Karpas-422 (cell line): ENCODE results near the gene NT5C3A. TPM values are rescaled to one million over a fixed set of nuclear protein-coding genes. Genes with fewer than 3 reads are reported as not detected.

ENCODE experiments used
- DNase-seq: peaks from one replicate; pipeline ENCODE4 v3.0.0-alpha.2; 2015
- H2AFZ ChIP-seq: fragments of 200-600 bp; sonication (generic); 2 replicates; pipeline ENCODE4 v1.6.1; 2014; ENCODE audit warnings: antibody characterized with exemption, low read length, mixed read lengths
- H3K27ac ChIP-seq: fragments of 200-600 bp; sonication (generic); 2 replicates; pipeline ENCODE4 v1.5.1; 2014; ENCODE audit warnings: mild to moderate bottlenecking, low read length, moderate library complexity
- H3K27me3 ChIP-seq: fragments of 200-600 bp; sonication (generic); 2 replicates; pipeline ENCODE4 v1.6.1; 2014; ENCODE audit warnings: low read length, mixed read lengths
- H3K36me3 ChIP-seq: fragments of 200-600 bp; sonication (generic); 2 replicates; pipeline ENCODE4 v1.6.1; 2014; ENCODE audit warnings: low read length, mixed read lengths; ENCODE audit not compliant: insufficient read depth
- H3K4me1 ChIP-seq: fragments of 200-600 bp; sonication (generic); 2 replicates; pipeline ENCODE4 v1.6.1; 2014; ENCODE audit warnings: mild to moderate bottlenecking, low read length, mixed read lengths
- H3K4me2 ChIP-seq: fragments of 200-600 bp; sonication (generic); 2 replicates; pipeline ENCODE4 v1.6.1; 2014; ENCODE audit warnings: low read length, low read depth, mild to moderate bottlenecking; ENCODE audit not compliant: poor library complexity, severe bottlenecking
- H3K4me3 ChIP-seq: fragments of 200-600 bp; sonication (generic); 2 replicates; pipeline ENCODE4 v1.5.1; 2014; ENCODE audit warnings: mild to moderate bottlenecking, antibody characterized with exemption, low read length, mixed read lengths
- H3K79me2 ChIP-seq: fragments of 200-600 bp; sonication (generic); 2 replicates; pipeline ENCODE4 v1.6.1; 2014; ENCODE audit warnings: mild to moderate bottlenecking, low read length, mixed read lengths
- H3K9ac ChIP-seq: fragments of 200-600 bp; sonication (generic); 2 replicates; pipeline ENCODE4 v1.6.0; 2014; ENCODE audit warnings: low read length
- H3K9me2 ChIP-seq: fragments of 200-600 bp; sonication (generic), shearing (Covaris generic); replicated peaks from 2 replicates; pipeline ENCODE4 v1.6.0; 2014; ENCODE audit warnings: mild to moderate bottlenecking, low read length, moderate library complexity; ENCODE audit not compliant: insufficient read depth
- H3K9me3 ChIP-seq: fragments of 300-700, 200-600 bp; sonication (generic); 2 replicates; pipeline ENCODE4 v1.6.1; 2014; ENCODE audit warnings: low read length, mixed read lengths
- H4K20me1 ChIP-seq: fragments of 200-600 bp; sonication (generic); 2 replicates; pipeline ENCODE4 v1.6.1; 2014; ENCODE audit warnings: mild to moderate bottlenecking, antibody characterized with exemption, low read length, low read depth; ENCODE audit not compliant: insufficient read depth
- total RNA-seq: library from RNA; depleted of rRNA; stranded (reverse); fragments of >200 nt; shearing (Covaris generic); gene quantifications from 2 replicates; pipeline ENCODE4 v1.2.3, GENCODE V29; 2014; ENCODE audit warnings: low replicate concordance

The NT5C3A gene
- total RNA-seq, 1 experiment from 2014 or later: 48.7 TPM

DNA sequence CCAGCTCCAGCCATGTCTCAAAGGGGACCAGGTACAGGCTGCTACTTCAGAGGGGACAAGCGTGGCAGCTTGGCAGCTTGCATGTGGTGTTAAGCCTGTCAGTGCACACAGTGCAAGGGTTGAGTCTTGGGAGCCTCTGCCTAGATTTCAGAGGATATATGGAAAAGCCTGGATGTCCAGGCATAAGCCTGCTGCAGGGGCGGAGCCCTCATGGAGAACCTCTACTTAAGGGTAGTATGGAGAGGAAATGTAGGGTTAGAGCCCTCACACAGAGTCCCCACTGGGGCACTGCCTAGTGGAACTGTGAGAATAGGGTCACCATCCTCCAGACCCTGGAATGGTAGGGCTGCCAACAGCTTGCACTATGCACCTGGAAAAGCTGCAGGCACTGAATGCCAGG is 7.7 kb upstream of the NT5C3A start:
- H3K27me3 ChIP-seq: peaks cover 4% of the 10 kb centered on the region; the same call in 1 of the 2 replicates
- H3K9me2 ChIP-seq: no peaks in the 10 kb centered on the region
- no peaks in the 10 kb centered on the region for H3K36me3 ChIP-seq
- H3K79me2 ChIP-seq: no peaks in the 10 kb centered on the region
- no peak overlapping the region for H3K9ac ChIP-seq
- no peak overlapping the region for H2AFZ ChIP-seq
- 0 out of 2 replicates have a peak, but pooled peaks cover 6% of the 10 kb centered on the region for H3K9me3 ChIP-seq
- no peak for DNase-seq
- H3K4me1 ChIP-seq: no peaks in the 10 kb centered on the region; the same call in 1 of the 2 replicates
- H3K27ac ChIP-seq: no peak overlapping the region
- no peak overlapping the region for H3K4me3 ChIP-seq
- no peak overlapping the region for H3K4me2 ChIP-seq
- H4K20me1 ChIP-seq: no peaks in the 10 kb centered on the region

- no peak for DNase-seq
- Histone ChIP-seq H3K27me3 (peaks cover 4% of the 10 kb centered on the region; the same call in 1 of the 2 replicates), H3K9me2 (no peaks in the 10 kb centered on the region), H4K20me1 (no peaks in the 10 kb centered on the region), H3K9ac (no peak overlapping the region), H3K9me3 (0 out of 2 replicates have a peak, but pooled peaks cover 6% of the 10 kb centered on the region), H3K4me2 (no peak overlapping the region), H3K27ac (no peak overlapping the region), H3K4me1 (peaks cover 9% of the 10 kb centered on the region), H3K36me3 (no peaks in the 10 kb centered on the region), H3K4me3 (no peak overlapping the region), H2AFZ (no peak overlapping the region), H3K79me2 (no peaks in the 10 kb centered on the region)
These were observed 5.3 kb upstream of the NT5C3A start for GRCh38 chr7:33067921-33068320.

- Histone ChIP-seq H3K27me3 (peaks cover 4% of the 10 kb centered on the region; the same call in 1 of the 2 replicates), H3K9ac (no peak overlapping the region), H3K4me2 (no peak overlapping the region), H3K9me2 (no peaks in the 10 kb centered on the region), H3K9me3 (0 out of 2 replicates have a peak, but pooled peaks cover 6% of the 10 kb centered on the region), H4K20me1 (no peaks in the 10 kb centered on the region), H3K27ac (no peak overlapping the region), H2AFZ (no peak overlapping the region), H3K4me1 (peaks cover 9% of the 10 kb centered on the region), H3K36me3 (no peaks in the 10 kb centered on the region), H3K4me3 (no peak overlapping the region), H3K79me2 (peaks cover 8% of the 10 kb centered on the region)
- no peak for DNase-seq
These were observed 4.2 kb upstream of the NT5C3A start for GRCh38 chr7:33066771-33067170.

- H3K4me3 ChIP-seq: no peak overlapping the region
- H3K27ac ChIP-seq: no peak overlapping the region
- no peak overlapping the region for H2AFZ ChIP-seq
These were observed 3.4 kb upstream of the NT5C3A start for GRCh38 chr7:33065981-33066380.

DNA sequence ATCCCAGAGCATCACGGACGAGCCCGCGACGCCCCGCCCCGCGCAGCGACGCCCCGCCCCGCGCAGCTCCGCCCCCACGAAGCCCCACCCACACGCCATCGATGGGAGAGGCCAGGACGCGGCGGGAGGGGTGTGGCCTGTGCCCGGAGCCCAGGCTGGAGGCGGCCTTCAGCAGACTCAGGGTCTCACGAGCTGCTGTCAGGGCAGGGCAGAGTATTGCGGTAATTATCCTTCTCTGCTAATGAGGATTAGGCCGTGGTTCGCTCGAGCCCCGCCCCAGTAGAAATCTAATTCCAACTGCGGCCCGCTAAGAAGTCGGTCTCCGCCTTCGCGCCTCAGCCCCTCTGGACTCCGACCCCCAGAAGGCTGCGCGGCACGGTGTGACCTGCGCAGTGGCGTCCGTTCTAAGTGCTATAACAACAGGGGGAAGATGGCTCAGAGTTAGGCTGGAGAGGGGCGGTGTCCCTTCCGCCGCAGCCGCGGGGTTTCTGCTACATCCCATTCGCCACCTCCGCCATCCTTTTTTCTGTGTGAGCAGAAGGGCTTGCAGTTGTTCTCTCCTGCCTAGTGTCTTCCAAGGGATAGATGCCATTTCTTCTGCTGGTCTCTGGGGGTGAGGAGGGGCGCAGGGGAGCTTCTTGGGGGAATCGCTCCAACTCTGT is 337 bp upstream of the NT5C3A start:
- Histone ChIP-seq H3K27me3 (no peaks in the 10 kb centered on the region; the same call in 1 of the 2 replicates), H3K4me2 (peak overlapping the region; percentile 92), H4K20me1 (peaks cover 12% of the 10 kb centered on the region), H3K9me2 (no peaks in the 10 kb centered on the region), H3K4me1 (peaks cover 36% of the 10 kb centered on the region), H3K9me3 (no peaks in the 10 kb centered on the region), H3K79me2 (peaks cover 44% of the 10 kb centered on the region), H3K36me3 (peaks cover 9% of the 10 kb centered on the region; the same call in 1 of the 2 replicates), H3K27ac (peak overlapping the region; percentile 75), H3K9ac (peak overlapping the region; percentile 91), H2AFZ (peak overlapping the region; percentile 87), H3K4me3 (peak overlapping the region; percentile 86)
- peak; percentile 97 for DNase-seq

More at GRCh38 chr7:33065981-33066380, 3.4 kb upstream of the NT5C3A start:
- H3K9me3 ChIP-seq: 0 out of 2 replicates have a peak, but pooled peaks cover 6% of the 10 kb centered on the region
- no peaks in the 10 kb centered on the region for H3K9me2 ChIP-seq
- no peaks in the 10 kb centered on the region for H3K36me3 ChIP-seq
- peaks cover 15% of the 10 kb centered on the region for H3K79me2 ChIP-seq
- peaks cover 8% of the 10 kb centered on the region for H4K20me1 ChIP-seq
- peaks cover 4% of the 10 kb centered on the region; the same call in 1 of the 2 replicates for H3K27me3 ChIP-seq
- no peak overlapping the region for H3K4me2 ChIP-seq
- no peak overlapping the region for H3K9ac ChIP-seq
- peaks cover 16% of the 10 kb centered on the region for H3K4me1 ChIP-seq
- no peak for DNase-seq

GRCh38 chr7:33061282-33061937 is 1.2 kb downstream of the NT5C3A start:
- DNase-seq: no peak
- peak overlapping the region; percentile 86 for H3K4me3 ChIP-seq
- H3K9me2 ChIP-seq: no peaks in the 10 kb centered on the region
- peaks cover 12% of the 10 kb centered on the region for H4K20me1 ChIP-seq
- H3K9me3 ChIP-seq: no peaks in the 10 kb centered on the region
- H3K36me3 ChIP-seq: peaks cover 9% of the 10 kb centered on the region; the same call in 1 of the 2 replicates
- H3K4me1 ChIP-seq: peaks cover 36% of the 10 kb centered on the region
- H3K27ac ChIP-seq: no peak overlapping the region
- no peak overlapping the region for H2AFZ ChIP-seq
- H3K4me2 ChIP-seq: peak overlapping the region; percentile 92
- peak overlapping the region; percentile 91 for H3K9ac ChIP-seq
- no peaks in the 10 kb centered on the region; the same call in 1 of the 2 replicates for H3K27me3 ChIP-seq
- peaks cover 60% of the 10 kb centered on the region for H3K79me2 ChIP-seq

- Histone ChIP-seq H4K20me1 (peaks cover 16% of the 10 kb centered on the region), H3K9me2 (no peaks in the 10 kb centered on the region), H3K4me3 (no peak overlapping the region), H3K4me2 (peak overlapping the region; percentile 13), H3K27ac (no peak overlapping the region), H3K27me3 (no peaks in the 10 kb centered on the region), H3K9ac (no peak overlapping the region), H3K4me1 (peaks cover 38% of the 10 kb centered on the region), H2AFZ (no peak overlapping the region), H3K9me3 (no peaks in the 10 kb centered on the region), H3K79me2 (peaks cover 76% of the 10 kb centered on the region), H3K36me3 (peaks cover 9% of the 10 kb centered on the region; the same call in 1 of the 2 replicates)
- DNase-seq: no peak
These were observed 2.9 kb downstream of the NT5C3A start for GRCh38 chr7:33059635-33060034.

DNA sequence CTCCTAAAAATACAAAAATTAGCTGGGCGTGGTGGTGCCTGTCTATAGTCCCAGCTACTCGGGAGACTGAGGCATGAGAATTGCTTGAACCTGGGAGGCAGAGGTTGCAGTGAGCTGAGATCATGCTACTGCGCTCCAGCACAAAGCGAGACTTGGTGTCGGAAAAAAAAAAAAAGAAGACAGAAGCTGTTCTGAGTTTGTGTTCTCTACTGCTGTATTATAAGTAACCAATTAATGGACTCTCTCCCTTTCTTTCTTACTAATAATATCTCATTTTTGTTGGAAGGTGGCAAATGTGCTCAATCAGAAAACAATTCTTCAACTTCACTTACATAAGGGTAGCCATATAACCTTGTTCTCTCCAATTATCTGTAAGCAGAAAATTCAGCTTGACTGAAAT is 7.4 kb downstream of the NT5C3A start:
- H3K4me3 ChIP-seq: no peak overlapping the region
- H3K9ac ChIP-seq: no peak overlapping the region
- no peak for DNase-seq
- peaks cover 12% of the 10 kb centered on the region; the same call in 1 of the 2 replicates for H4K20me1 ChIP-seq
- no peaks in the 10 kb centered on the region for H3K9me2 ChIP-seq
- H3K27me3 ChIP-seq: no peaks in the 10 kb centered on the region
- no peak overlapping the region for H3K4me2 ChIP-seq
- H3K27ac ChIP-seq: no peak overlapping the region
- no peak overlapping the region for H2AFZ ChIP-seq
- peaks cover 48% of the 10 kb centered on the region for H3K4me1 ChIP-seq
- H3K36me3 ChIP-seq: peaks cover 9% of the 10 kb centered on the region; the same call in 1 of the 2 replicates
- peaks cover 94% of the 10 kb centered on the region for H3K79me2 ChIP-seq
- H3K9me3 ChIP-seq: no peaks in the 10 kb centered on the region
